ENCODE measurements around the gene RBM24. TPM values are rescaled to one million over a fixed set of nuclear protein-coding genes. Genes with fewer than 3 reads are reported as not detected.

The RBM24 gene
- total RNA-seq, 1 experiment from 2014 or later = 1.1 TPM

DNA sequence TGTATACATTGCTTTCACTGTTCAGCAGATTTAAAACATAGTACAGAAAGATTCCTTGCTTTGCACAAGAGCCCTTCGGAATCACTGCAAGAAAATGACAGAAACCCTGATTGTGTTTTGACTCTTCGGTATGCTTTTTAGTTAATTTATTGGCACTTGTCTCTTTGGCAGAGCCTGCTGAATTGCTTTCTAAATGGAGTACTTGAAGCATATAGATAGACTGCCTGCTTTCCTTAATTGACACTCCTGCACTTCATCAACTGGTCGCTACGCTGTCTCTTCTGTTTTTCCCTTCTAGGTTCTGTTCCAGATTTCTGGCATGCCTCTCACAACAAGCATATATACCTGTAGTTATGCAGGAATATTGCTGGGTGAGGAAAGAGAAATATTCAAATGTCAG is 22.4 kb upstream of the RBM24 start:
- BruUV-seq (replicated peaks) = no TSS peak
- no peaks in the 10 kb centered on the region for H3K27me3 Mint-ChIP-seq (ENCODE audit: unreplicated experiment)
- H3K4me1 Mint-ChIP-seq (ENCODE audit: low read depth, unreplicated experiment) = no peaks in the 10 kb centered on the region
- H3K36me3 Mint-ChIP-seq (ENCODE audit: insufficient read depth, unreplicated experiment) = no peaks in the 10 kb centered on the region
- CTCF ChIA-PET = no interaction called here
- DNase-seq = no peak
- intact Hi-C loops (cut with micrococcal nuclease; ENCODE audit: unreplicated experiment) = no loop called here
- no peaks in the 10 kb centered on the region for H3K9me3 Mint-ChIP-seq (ENCODE audit: low read depth, unreplicated experiment)
- H3K27ac Mint-ChIP-seq (ENCODE audit: unreplicated experiment) = no peak overlapping the region
- no peak overlapping the region for H3K4me3 Mint-ChIP-seq (ENCODE audit: low read depth, unreplicated experiment)
- TF ChIP-seq, protein P1, sequence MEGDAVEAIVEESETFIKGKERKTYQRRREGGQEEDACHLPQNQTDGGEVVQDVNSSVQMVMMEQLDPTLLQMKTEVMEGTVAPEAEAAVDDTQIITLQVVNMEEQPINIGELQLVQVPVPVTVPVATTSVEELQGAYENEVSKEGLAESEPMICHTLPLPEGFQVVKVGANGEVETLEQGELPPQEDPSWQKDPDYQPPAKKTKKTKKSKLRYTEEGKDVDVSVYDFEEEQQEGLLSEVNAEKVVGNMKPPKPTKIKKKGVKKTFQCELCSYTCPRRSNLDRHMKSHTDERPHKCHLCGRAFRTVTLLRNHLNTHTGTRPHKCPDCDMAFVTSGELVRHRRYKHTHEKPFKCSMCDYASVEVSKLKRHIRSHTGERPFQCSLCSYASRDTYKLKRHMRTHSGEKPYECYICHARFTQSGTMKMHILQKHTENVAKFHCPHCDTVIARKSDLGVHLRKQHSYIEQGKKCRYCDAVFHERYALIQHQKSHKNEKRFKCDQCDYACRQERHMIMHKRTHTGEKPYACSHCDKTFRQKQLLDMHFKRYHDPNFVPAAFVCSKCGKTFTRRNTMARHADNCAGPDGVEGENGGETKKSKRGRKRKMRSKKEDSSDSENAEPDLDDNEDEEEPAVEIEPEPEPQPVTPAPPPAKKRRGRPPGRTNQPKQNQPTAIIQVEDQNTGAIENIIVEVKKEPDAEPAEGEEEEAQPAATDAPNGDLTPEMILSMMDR (IDR thresholded peaks at IDR 0.05; ENCODE audit: unreplicated experiment) = no peak

DNA sequence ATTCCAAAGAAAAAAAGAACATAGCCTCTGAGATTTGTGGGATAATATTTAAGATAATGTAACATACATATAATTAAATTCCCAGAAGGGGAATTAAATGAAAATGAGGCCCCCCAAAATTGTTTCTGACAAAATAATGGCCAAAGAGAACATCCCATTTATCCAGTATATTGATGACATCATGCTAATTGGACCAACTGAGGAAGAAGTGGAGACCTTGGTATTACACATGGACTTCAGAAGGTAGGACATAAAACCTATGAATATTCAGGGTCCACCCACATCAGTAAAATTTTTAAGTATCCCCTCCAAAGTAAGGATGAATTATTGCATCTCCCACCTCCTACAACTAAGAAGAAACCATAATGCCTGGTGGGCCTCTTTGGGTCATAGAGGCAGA is 15.6 kb upstream of the RBM24 start:
- Mint-ChIP-seq H3K9me3 (ENCODE audit: low read depth, unreplicated experiment) (no peaks in the 10 kb centered on the region), H3K27ac (ENCODE audit: unreplicated experiment) (no peak overlapping the region), H3K4me1 (ENCODE audit: low read depth, unreplicated experiment) (no peaks in the 10 kb centered on the region), H3K36me3 (ENCODE audit: insufficient read depth, unreplicated experiment) (no peaks in the 10 kb centered on the region), H3K27me3 (ENCODE audit: unreplicated experiment) (no peaks in the 10 kb centered on the region), H3K4me3 (ENCODE audit: low read depth, unreplicated experiment) (no peak overlapping the region)
- DNase-seq = no peak
- CTCF ChIA-PET = no interaction called here
- intact Hi-C loops (cut with micrococcal nuclease; ENCODE audit: unreplicated experiment) = no loop called here
- TF ChIP-seq, protein P1 (IDR thresholded peaks at IDR 0.05; ENCODE audit: unreplicated experiment) = no peak
- BruUV-seq (replicated peaks) = no TSS peak

DNA sequence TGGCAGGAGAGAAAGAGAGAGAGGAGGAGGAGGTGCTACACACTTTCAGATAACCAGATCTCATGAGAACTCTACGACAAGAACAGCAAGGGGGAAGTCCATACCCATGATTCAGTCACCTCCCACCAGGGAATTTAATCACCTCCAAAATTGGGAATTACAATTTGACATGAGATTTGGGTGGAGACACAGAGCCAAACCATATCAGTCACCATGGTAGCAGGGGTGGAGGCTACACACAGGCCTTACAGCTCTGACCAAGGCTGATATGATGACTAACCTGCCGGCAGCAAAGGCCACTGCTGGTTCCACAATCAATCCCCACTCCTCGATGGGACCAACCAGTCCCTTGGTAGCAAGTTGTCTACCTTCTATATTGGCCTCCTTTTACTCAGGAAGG is 13.6 kb upstream of the RBM24 start:
- Mint-ChIP-seq H3K27me3 (ENCODE audit: unreplicated experiment) (no peaks in the 10 kb centered on the region), H3K4me1 (ENCODE audit: low read depth, unreplicated experiment) (no peaks in the 10 kb centered on the region), H3K27ac (ENCODE audit: unreplicated experiment) (no peak overlapping the region), H3K9me3 (ENCODE audit: low read depth, unreplicated experiment) (no peaks in the 10 kb centered on the region), H3K4me3 (ENCODE audit: low read depth, unreplicated experiment) (no peak overlapping the region), H3K36me3 (ENCODE audit: insufficient read depth, unreplicated experiment) (no peaks in the 10 kb centered on the region)
- no TSS peak for BruUV-seq (replicated peaks)
- DNase-seq = no peak
- CTCF ChIA-PET = interaction anchor here (0.7 kb wide), 1 partner anchor 10 kb away, joined by 3 read pairs; no protein-coding TSS in a partner anchor
- TF ChIP-seq, protein P1 (IDR thresholded peaks at IDR 0.05; ENCODE audit: unreplicated experiment) = no peak
- intact Hi-C loops (cut with micrococcal nuclease; ENCODE audit: unreplicated experiment) = no loop called here

DNA sequence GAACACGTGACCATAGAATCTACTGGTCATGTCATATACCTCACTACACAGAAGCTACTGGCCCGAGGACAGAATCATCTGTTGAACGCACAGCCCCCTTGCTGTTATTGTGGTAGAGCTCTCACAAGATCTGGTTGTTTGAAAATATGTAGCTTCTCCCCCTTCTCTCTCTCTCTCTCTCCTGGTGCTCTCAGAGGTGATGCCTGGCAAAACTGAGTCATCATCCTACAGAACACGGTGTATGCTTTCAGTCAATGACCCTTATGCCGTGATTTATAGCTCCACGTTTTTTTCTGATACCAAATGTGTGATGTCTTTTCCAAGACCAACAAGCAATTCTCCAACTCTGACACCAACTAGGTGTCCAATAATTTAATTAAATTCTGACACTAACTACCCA is 13.0 kb upstream of the RBM24 start:
- CTCF ChIA-PET = interaction anchor here (0.7 kb wide), 1 partner anchor 10 kb away, joined by 3 read pairs; no protein-coding TSS in a partner anchor
- intact Hi-C loops (cut with micrococcal nuclease; ENCODE audit: unreplicated experiment) = no loop called here
- Mint-ChIP-seq H3K4me3 (ENCODE audit: low read depth, unreplicated experiment) (no peak overlapping the region), H3K27me3 (ENCODE audit: unreplicated experiment) (no peaks in the 10 kb centered on the region), H3K27ac (ENCODE audit: unreplicated experiment) (no peak overlapping the region), H3K36me3 (ENCODE audit: insufficient read depth, unreplicated experiment) (no peaks in the 10 kb centered on the region), H3K9me3 (ENCODE audit: low read depth, unreplicated experiment) (no peaks in the 10 kb centered on the region), H3K4me1 (ENCODE audit: low read depth, unreplicated experiment) (no peaks in the 10 kb centered on the region)
- DNase-seq = no peak
- no TSS peak for BruUV-seq (replicated peaks)
- TF ChIP-seq, protein P1 (IDR thresholded peaks at IDR 0.05; ENCODE audit: unreplicated experiment) = no peak

All from Calu3 (cell line).